Measurements from ENCODE around the gene SDCCAG8. TPM values are rescaled to one million over a fixed set of nuclear protein-coding genes. Genes with fewer than 3 reads are reported as not detected.

Gene SDCCAG8
- total and polyA plus RNA-seq, 2 experiments from 2014 or later = 28.0 to 66.7 TPM

- H3K4me1 ChIP-seq (ENCODE audit: insufficient read depth) = no peaks in the 10 kb centered on the region
- peaks cover 12% of the 10 kb centered on the region; the same call in 2 of the 3 replicates for H3K4me1 Mint-ChIP-seq
These were observed 122.8 kb downstream of the SDCCAG8 start for GRCh38 chr1:243378669-243379068.

GRCh38 chr1:243379208-243379607 is 123.4 kb downstream of the SDCCAG8 start:
- H3K27me3 ChIP-seq (ENCODE audit: insufficient read depth) = no peaks in the 10 kb centered on the region
- H2AFZ ChIP-seq = no peak overlapping the region
- H4K20me1 ChIP-seq (replicated peaks; ENCODE audit: insufficient read depth) = no peaks in the 10 kb centered on the region
- no peaks in the 10 kb centered on the region for H3F3A ChIP-seq (replicated peaks; ENCODE audit: low read depth)
- Mint-ChIP-seq H3K4me1 (peaks cover 12% of the 10 kb centered on the region; the same call in 2 of the 3 replicates), H3K27ac (no peak overlapping the region), H3K27me3 (ENCODE audit: insufficient read depth, low read depth, poor library complexity) (no peaks in the 10 kb centered on the region), H3K36me3 (ENCODE audit: low read depth) (0 out of 3 replicates have a peak, but pooled peaks cover 5% of the 10 kb centered on the region), H3K4me3 (no peak overlapping the region), H3K9me3 (no peaks in the 10 kb centered on the region)
- ATAC-seq (no peak), DNase-seq (ENCODE audit: low spot score) (no peak)
- H3K27ac ChIP-seq (ENCODE audit: low read depth) = no peak overlapping the region
- H3K36me3 ChIP-seq (ENCODE audit: insufficient read depth) = no peaks in the 10 kb centered on the region
- H3K4me3 ChIP-seq = no peak overlapping the region
- no peak overlapping the region for H3K4me2 ChIP-seq
- no peaks in the 10 kb centered on the region for H3K9me2 ChIP-seq (ENCODE audit: insufficient read depth)
- no peaks in the 10 kb centered on the region for H3K79me2 ChIP-seq (replicated peaks; ENCODE audit: insufficient read depth)
- H3K4me1 ChIP-seq (ENCODE audit: insufficient read depth) = no peaks in the 10 kb centered on the region
- TF ChIP-seq NANOG (IDR thresholded peaks at IDR 0.05; ENCODE audit: borderline replicate concordance) (no peak), EZH2 (IDR thresholded peaks at IDR 0.05; ENCODE audit: low read depth, unreplicated experiment) (no peak), POLR2AphosphoS5 (IDR thresholded peaks at IDR 0.05; ENCODE audit: low read depth) (no peak)

More at GRCh38 chr1:243378669-243379068, 122.8 kb downstream of the SDCCAG8 start:
- ATAC-seq (peak; percentile 71), DNase-seq (ENCODE audit: low spot score) (no peak)
- H3K9me2 ChIP-seq (ENCODE audit: insufficient read depth) = no peaks in the 10 kb centered on the region
- H2AFZ ChIP-seq = no peak overlapping the region
- no peak overlapping the region for H3K4me2 ChIP-seq
- H4K20me1 ChIP-seq (replicated peaks; ENCODE audit: insufficient read depth) = no peaks in the 10 kb centered on the region
- Mint-ChIP-seq H3K27me3 (ENCODE audit: insufficient read depth, low read depth, poor library complexity) (no peaks in the 10 kb centered on the region), H3K27ac (no peak overlapping the region), H3K4me3 (no peak overlapping the region), H3K36me3 (ENCODE audit: low read depth) (0 out of 3 replicates have a peak, but pooled peaks cover 5% of the 10 kb centered on the region), H3K9me3 (no peaks in the 10 kb centered on the region)
- no peaks in the 10 kb centered on the region for H3F3A ChIP-seq (replicated peaks; ENCODE audit: low read depth)
- no peak overlapping the region for H3K4me3 ChIP-seq
- TF ChIP-seq REST (IDR thresholded peaks at IDR 0.05; ENCODE audit: unreplicated experiment) (no peak), ZNF114 (CRISPR knock-in tag; IDR thresholded peaks at IDR 0.05) (no peak), EZH2 (IDR thresholded peaks at IDR 0.05; ENCODE audit: low read depth, unreplicated experiment) (no peak), ZNF331 (CRISPR knock-in tag; IDR thresholded peaks at IDR 0.05; ENCODE audit: low read depth) (no peak), ETS1 (IDR thresholded peaks at IDR 0.05) (no peak), JUNB (IDR thresholded peaks at IDR 0.05; ENCODE audit: unreplicated experiment) (no peak), NANOG (IDR thresholded peaks at IDR 0.05; ENCODE audit: borderline replicate concordance) (no peak)
- H3K27me3 ChIP-seq (ENCODE audit: insufficient read depth) = no peaks in the 10 kb centered on the region
- H3K27ac ChIP-seq (ENCODE audit: low read depth) = no peak overlapping the region
- no peaks in the 10 kb centered on the region for H3K79me2 ChIP-seq (replicated peaks; ENCODE audit: insufficient read depth)
- H3K36me3 ChIP-seq (ENCODE audit: insufficient read depth) = no peaks in the 10 kb centered on the region

Data from GM23338 (cell line).